Tibial nerve (tissue), 4 donors: ENCODE results near the gene VLDLR.

Experiments used
- CTCF ChIP-seq, 5 experiments: fragments of 200-600 bp in 3 of 5; fragments of 450-650 bp in 2 of 5; sonication (generic) in 3 of 5; IDR thresholded peaks; one replicate each; pipeline ENCODE4 v1.5.1; 2016 to 2019; ENCODE audit warnings: antibody characterized with exemption in 5 of 5, mild to moderate bottlenecking in 3 of 5, moderate library complexity in 2 of 5
- EP300 ChIP-seq, 2 donors: sonication (generic); formaldehyde crosslinking; IDR thresholded peaks; one replicate each; pipeline ENCODE4 v1.6.1; 2017; ENCODE audit warnings: antibody characterized with exemption in 2 of 2, mild to moderate bottlenecking in 1 of 2
- POLR2A ChIP-seq, 2 donors: fragments of 450-650 bp; IDR thresholded peaks; one replicate each; pipeline ENCODE4 v1.6.1; 2017; ENCODE audit warnings: antibody characterized with exemption in 2 of 2, mild to moderate bottlenecking in 2 of 2, moderate library complexity in 2 of 2

DNA sequence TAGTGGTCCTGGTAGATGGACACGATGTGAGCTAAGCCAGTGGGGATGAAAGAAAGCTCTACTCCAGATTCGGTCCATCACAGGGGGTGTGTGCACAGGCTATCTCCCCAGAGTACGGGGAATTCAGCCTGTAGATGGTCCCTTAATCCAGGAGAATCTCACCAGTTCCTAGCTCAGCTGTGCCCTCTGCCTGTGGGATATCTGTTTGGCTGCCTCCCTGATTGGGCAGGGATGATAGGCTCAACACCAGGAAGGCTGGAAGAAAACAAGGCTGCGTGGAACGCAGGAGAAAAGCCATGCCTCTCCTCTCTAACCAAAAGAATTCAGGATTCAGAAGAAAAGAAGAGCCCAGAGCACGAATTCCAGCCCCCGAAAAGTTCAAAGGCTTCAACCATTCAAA is 40.9 kb downstream of the VLDLR start:
- TF ChIP-seq CTCF (IDR thresholded peaks at IDR 0.05), result no peak
- TF ChIP-seq POLR2A (IDR thresholded peaks at IDR 0.05), result no peak
- no peak for TF ChIP-seq EP300 (IDR thresholded peaks at IDR 0.05)
